Activated T-cell treated with anti-CD3 and anti-CD28 coated beads, Interleukin-2, amount 50 U/mL, for 72 hours (primary cell): ENCODE data around the gene PILRA. TPM values are rescaled to one million over a fixed set of nuclear protein-coding genes. Genes with fewer than 3 reads are reported as not detected.
A peak's percentile ranks its signal among the peaks of the same experiment; 100 is the strongest.
"Not testable (repeated sequence)": the region's sequence is repeated elsewhere in the genome, so short reads cannot be mapped to it uniquely, and the experiment has no call there.

Source experiments
- ATAC-seq, 2 donors: fragments of 150-1000 bp; cut with Tn5 transposase; replicated peaks in 1 of 2; 2 replicates each; pipeline ENCODE4 v1.10.0; 2021; ENCODE audit warnings: moderate library complexity in 2 of 2, mild to moderate bottlenecking in 1 of 2
- DNase-seq, 2 donors: peaks; one replicate each; pipeline ENCODE4 v3.0.0; 2021 to 2022; ENCODE audit warnings: mixed read lengths in 1 of 2
- H3K27ac Mint-ChIP-seq: one replicate; pipeline ENCODE4 v1.8.0; 2022; ENCODE audit warnings: mild to moderate bottlenecking, moderate library complexity, mixed read lengths
- H3K27me3 Mint-ChIP-seq: one replicate; pipeline ENCODE4 v1.8.0; 2022; ENCODE audit warnings: low read depth, mixed read lengths
- H3K36me3 Mint-ChIP-seq, 2 donors: one replicate each; pipeline ENCODE4 v1.8.0; 2022; ENCODE audit warnings: mixed read lengths in 2 of 2, mild to moderate bottlenecking in 1 of 2; ENCODE audit not compliant: insufficient read depth in 2 of 2
- H3K4me1 Mint-ChIP-seq: one replicate; pipeline ENCODE4 v1.8.0; 2022; ENCODE audit warnings: low read depth, mixed read lengths
- H3K4me3 Mint-ChIP-seq, 2 donors: one replicate each; pipeline ENCODE4 v1.8.0; 2022; ENCODE audit warnings: mild to moderate bottlenecking in 2 of 2, mixed read lengths in 2 of 2, moderate library complexity in 2 of 2
- H3K9me3 Mint-ChIP-seq, 2 donors: one replicate each; pipeline ENCODE4 v1.8.0; 2022; ENCODE audit warnings: mixed read lengths in 2 of 2
- total RNA-seq, 2 donors: library from RNA; stranded (reverse); gene quantifications; one replicate each; pipeline ENCODE4 v1.2.3, GENCODE V29; 2022

Gene PILRA
- total RNA-seq = 10 to 100 TPM in 1 of 2 donors, 1 to 10 TPM in 1; 3.4 to 14.1 TPM

DNA sequence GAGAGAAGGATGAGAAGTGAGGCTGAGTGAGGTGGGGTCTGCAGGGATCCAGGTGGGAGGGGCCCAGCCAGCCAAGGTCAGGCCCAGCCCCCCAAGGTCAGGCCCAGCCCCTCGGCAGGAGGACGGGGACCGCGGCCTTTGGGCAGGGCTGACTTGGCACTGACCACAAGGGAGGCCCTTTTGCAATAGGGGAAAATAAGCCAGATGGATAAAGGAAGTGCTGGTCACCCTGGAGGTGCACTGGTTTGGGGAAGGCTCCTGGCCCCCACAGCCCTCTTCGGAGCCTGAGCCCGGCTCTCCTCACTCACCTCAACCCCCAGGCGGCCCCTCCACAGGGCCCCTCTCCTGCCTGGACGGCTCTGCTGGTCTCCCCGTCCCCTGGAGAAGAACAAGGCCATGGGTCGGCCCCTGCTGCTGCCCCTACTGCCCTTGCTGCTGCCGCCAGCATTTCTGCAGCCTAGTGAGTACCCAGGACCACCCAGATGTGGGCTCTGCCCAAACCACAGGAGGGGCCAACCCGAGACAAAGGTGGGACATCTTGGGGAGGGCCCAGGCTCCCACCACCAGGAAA lies at the start of gene PILRA:
Gene PILRA, plus strand, starts transcription at position 227 of the 571 bp plus-strand sequence. Its CDS starts 170 bp downstream, at position 397.
- Mint-ChIP-seq H3K27me3 (no peaks in the 10 kb centered on the region), H3K4me3 (peak within 1 kb of the TSS; percentile 50 to 62), H3K36me3 (peaks cover 0 to 2% of the 10 kb centered on the region in 2 donors), H3K27ac (peak within 1 kb of the TSS; percentile 86), H3K4me1 (peaks cover 31% of the 10 kb centered on the region), H3K9me3 (no peaks in the 10 kb centered on the region)
- no peak for DNase-seq
- no peak for ATAC-seq

DNA sequence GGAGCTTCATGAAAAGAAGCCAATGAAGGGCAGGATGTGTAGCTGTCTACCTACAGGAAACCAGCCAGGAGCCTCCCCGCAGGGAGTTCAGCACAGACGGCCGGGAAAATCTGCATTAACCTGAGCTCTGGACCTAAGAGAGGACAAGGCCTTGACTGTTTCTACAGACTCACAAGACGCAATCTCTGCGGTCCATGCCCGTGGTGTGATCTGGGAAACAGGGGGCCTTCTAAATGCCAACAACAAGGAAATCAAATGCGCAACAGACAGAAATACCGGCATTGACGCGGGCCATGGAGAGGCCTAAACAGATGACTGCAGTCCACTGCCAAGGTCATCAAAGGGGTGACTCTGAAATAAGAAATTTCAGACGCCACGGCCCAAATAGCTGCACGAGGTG lies 49.1 kb upstream of the PILRA start:
- H3K9me3 Mint-ChIP-seq, H3K4me1 Mint-ChIP-seq, H3K36me3 Mint-ChIP-seq, ATAC-seq, H3K27ac Mint-ChIP-seq, H3K27me3 Mint-ChIP-seq, H3K4me3 Mint-ChIP-seq, DNase-seq: not testable (repeated sequence)

DNA sequence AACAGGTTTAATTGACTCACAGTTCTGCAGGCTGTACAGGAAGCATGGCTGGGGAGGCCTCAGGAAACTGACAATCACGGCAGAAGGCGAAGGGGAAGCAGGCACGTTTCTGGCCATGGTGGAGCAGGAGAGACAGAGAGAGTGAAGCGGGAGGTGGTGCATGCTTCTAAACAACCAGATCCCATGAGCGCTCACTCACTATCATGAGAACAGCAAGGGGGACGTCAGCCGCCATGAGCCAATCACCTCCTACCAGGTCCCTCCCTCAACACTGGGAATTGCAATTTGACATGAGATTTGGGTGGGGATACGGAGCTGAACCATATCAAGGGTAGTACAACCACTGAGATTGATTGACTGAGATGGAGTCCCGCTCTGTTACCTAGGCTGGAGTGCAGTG lies 47.6 kb upstream of the PILRA start:
- not testable (repeated sequence) for H3K4me3 Mint-ChIP-seq, H3K36me3 Mint-ChIP-seq, ATAC-seq, H3K4me1 Mint-ChIP-seq, H3K27me3 Mint-ChIP-seq, H3K27ac Mint-ChIP-seq, H3K9me3 Mint-ChIP-seq, DNase-seq

DNA sequence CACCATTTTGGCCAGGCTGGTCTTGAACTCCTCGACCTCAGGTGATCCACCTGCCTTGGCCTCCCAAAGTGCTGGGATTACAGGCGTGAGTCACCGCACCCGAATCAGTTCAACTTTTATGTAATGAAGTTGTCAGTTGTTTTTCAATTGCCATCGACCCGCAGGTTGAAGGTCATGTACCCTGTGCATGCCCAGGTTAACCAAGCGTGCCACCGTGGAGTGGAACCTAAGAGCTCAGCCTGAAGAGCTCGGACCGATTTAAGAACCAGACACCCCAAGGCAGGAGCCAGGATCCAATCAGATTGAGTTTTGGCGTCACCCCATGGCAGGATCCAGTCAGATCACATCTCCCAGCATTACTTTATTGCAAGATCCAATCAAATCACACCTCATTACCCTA lies 46.4 kb upstream of the PILRA start:
- not testable (repeated sequence) for H3K9me3 Mint-ChIP-seq, H3K4me1 Mint-ChIP-seq, H3K27ac Mint-ChIP-seq, H3K4me3 Mint-ChIP-seq, H3K27me3 Mint-ChIP-seq, ATAC-seq, H3K36me3 Mint-ChIP-seq, DNase-seq

DNA sequence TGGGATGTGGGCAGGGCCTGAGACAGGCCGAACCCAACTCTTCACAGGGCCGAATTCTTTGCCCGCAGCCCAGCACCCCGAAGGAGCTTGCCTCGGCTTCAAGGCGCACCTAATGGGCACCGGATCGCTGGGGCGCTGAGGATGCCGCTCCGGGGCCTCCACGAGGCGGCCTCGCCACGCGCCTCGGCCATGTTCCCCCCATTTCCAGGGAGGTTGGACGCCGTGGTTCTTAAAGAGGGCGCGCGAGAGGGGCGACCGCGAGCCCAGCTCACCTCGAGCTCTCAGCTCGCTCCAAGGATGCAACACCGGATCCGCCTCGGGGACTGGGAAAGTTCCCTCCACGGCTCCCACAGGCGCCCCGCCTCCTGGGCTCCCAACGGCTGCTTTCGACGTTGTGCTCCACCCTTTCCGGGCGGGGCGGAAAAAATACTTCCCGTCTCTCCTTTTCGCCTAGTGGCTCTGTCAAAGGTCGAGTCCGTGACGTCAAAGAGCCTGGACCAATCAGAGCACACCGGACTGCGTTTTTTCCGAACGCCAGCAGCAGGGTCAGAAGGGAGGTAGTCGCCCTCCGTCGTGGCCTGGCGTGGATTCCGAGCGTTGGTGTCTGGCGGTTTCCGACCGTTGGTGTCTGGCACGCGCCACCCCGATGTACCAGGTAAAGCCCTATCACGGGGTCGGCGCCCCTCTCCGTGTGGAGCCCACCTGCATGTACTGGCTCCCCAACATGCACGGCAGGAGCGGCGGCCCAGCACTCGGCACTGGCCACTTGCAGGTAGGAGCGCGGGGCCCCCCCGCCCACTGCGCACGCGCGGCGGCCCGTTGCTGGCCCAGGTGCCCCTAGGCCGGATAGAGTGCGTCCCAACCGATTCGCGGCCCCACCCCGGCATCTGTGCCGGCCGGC lies 37.5 kb upstream of the PILRA start:
- peaks cover 4 to 20% of the 10 kb centered on the region in 2 donors for H3K36me3 Mint-ChIP-seq
- H3K27ac Mint-ChIP-seq = peak overlapping the region; percentile 91
- DNase-seq (peak; percentile 88 to 91), ATAC-seq (peak; percentile 97 to 98)
- peaks cover 35% of the 10 kb centered on the region for H3K4me1 Mint-ChIP-seq
- not testable (repeated sequence) for H3K9me3 Mint-ChIP-seq, H3K27me3 Mint-ChIP-seq
- H3K4me3 Mint-ChIP-seq = peak overlapping the region; percentile 88

DNA sequence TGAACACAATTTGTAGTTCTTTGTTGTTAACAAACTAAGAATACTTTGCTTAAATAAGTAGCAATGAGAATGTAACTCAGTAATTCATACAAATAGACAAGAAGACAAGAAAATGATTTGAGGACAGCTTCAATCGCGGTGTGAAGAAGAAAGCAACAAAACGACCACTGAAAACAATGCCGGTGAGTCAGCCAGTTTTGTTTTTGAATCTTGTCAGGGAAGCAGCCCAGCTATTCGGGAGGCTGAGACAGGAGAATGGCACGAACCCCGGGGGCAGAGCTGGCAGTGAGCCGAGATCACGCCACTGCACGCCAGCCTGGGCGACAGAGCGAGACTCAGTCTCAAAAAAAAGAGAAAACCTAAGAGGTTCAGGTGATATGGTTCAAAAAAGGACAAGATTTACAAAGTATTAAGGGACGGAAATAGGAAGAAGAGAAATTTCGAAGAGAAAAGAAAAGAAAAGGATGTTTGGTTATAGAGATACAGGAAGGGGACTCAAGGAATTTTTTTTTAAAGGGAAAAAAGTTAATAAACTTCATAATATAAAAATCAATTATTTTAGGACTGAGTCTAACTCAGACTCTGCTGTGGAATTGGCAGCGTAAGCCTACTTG lies 35.1 kb upstream of the PILRA start:
- Mint-ChIP-seq H3K4me1 (peaks cover 54% of the 10 kb centered on the region), H3K27ac (peak overlapping the region; percentile 88), H3K36me3 (peaks cover 10 to 24% of the 10 kb centered on the region in 2 donors), H3K4me3 (peak overlapping the region; percentile 73 to 77)
- H3K9me3 Mint-ChIP-seq, ATAC-seq, DNase-seq, H3K27me3 Mint-ChIP-seq: not testable (repeated sequence)

DNA sequence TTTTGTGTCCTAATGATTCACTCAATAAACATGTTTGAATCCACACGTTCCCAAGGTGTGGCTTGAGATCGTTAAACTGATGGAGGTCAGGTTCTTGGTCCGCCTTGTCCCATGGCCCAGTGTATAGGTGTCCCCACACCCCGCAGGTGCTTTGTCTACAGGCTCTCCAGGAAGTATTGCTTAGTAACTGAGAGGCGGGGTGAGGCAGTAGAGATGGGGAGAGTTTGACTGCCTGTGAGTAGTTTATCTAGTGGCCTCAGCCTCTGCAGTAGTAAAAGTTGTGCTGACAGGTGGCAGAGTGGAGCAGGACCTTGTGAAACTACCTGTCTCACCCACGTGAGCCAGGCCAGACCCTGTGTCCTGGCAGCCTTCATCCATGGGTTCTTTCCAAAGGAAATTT lies 32.0 kb upstream of the PILRA start:
- Mint-ChIP-seq H3K36me3 (peaks cover 14 to 26% of the 10 kb centered on the region in 2 donors), H3K27ac (peak overlapping the region; percentile 33), H3K4me1 (peaks cover 72% of the 10 kb centered on the region)
- H3K4me3 Mint-ChIP-seq, DNase-seq, ATAC-seq, H3K9me3 Mint-ChIP-seq, H3K27me3 Mint-ChIP-seq: not testable (repeated sequence)

DNA sequence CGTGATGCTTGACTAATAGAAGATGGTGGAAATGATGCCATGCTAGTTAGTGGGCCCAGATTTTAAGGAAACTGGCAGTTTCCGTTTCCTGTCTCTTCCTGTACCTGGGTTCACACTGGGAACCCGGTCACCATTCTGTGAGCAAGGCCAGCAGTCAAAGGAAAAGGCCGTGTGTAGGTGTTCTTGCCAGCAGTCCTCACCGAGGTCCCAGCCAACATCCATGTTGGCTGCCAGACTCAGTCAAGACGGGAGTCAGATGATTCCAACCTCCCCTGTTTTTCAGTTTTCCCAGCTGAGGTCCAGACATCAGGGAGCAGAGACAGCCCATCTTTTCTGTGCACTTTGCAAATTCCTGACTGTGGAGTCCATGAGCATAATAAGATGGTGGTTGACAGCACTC lies 30.5 kb upstream of the PILRA start:
- peaks cover 16 to 34% of the 10 kb centered on the region in 2 donors for H3K36me3 Mint-ChIP-seq
- DNase-seq (no peak), ATAC-seq (no peak)
- no peaks in the 10 kb centered on the region for H3K27me3 Mint-ChIP-seq
- no peak overlapping the region for H3K27ac Mint-ChIP-seq
- no peak overlapping the region for H3K4me3 Mint-ChIP-seq
- no peaks in the 10 kb centered on the region for H3K9me3 Mint-ChIP-seq
- H3K4me1 Mint-ChIP-seq = peaks cover 65% of the 10 kb centered on the region

DNA sequence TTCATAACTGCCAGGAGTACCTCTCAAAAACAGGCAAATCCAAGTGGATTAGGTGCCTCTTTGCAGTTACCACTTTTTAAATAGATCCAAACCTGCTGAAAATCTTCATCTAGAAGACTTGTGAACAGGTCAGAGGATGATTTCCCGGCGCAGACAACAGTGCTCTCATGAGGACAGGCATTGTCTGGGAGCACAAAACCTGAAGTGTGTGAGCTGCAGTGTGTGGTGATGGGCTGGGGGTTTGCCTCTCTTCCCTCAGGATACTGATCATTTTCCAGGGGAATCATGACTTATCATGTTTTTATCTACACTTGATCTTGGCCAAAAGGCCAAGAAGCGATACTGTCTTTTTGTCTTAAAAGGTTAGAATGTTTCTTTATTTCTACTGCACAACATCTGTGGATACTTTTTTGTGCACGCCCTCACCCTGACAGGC lies 29.1 kb upstream of the PILRA start:
- peaks cover 55% of the 10 kb centered on the region for H3K4me1 Mint-ChIP-seq
- H3K27ac Mint-ChIP-seq, H3K27me3 Mint-ChIP-seq, DNase-seq, H3K9me3 Mint-ChIP-seq: not testable (repeated sequence)
- H3K36me3 Mint-ChIP-seq = peaks cover 13 to 33% of the 10 kb centered on the region in 2 donors
- peak overlapping the region; percentile 71 to 86 for H3K4me3 Mint-ChIP-seq
- peak; percentile 2 to 6 for ATAC-seq

DNA sequence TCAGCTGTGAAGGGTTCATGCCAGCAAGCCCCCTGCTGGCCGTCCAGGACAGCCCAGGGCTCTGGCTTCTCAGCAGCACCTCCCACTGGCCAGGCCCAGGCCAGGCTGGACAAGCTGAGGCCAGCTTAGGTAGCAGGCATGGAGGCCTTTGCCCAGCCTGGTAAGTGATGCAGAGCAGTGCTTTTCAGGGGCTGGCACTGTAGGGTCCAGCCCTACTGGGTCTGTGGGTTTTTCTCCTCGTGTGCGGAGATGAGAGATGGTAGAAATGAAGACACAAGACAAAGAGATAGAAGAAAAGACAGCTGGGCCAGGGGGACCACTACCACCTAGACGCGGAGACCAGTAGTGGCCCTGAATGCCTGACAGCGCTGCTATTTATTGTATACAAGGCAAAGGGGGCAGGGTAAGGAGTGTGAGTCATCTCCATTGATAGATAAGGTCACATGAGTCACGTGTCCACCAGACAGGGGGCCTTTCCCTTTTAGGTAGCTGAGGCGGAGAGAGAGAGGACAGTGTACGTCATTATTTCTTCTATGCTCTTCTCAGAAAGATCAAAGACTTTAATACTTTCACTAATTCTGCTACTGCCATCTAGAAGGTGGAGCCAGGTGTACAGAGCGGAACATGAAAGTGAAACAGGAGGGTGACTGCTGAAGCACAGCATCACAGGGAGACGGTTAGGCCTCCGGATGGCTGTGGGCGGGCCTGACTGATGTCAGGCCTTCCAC lies 28.6 kb upstream of the PILRA start:
- not testable (repeated sequence) for H3K27me3 Mint-ChIP-seq, H3K9me3 Mint-ChIP-seq
- Mint-ChIP-seq H3K4me1 (peaks cover 49% of the 10 kb centered on the region), H3K4me3 (peak overlapping the region; percentile 71 to 86), H3K27ac (peak overlapping the region; percentile 92), H3K36me3 (peaks cover 12 to 31% of the 10 kb centered on the region in 2 donors)
- ATAC-seq = peak; percentile 91 to 92
- DNase-seq = peak; percentile 79 to 90

DNA sequence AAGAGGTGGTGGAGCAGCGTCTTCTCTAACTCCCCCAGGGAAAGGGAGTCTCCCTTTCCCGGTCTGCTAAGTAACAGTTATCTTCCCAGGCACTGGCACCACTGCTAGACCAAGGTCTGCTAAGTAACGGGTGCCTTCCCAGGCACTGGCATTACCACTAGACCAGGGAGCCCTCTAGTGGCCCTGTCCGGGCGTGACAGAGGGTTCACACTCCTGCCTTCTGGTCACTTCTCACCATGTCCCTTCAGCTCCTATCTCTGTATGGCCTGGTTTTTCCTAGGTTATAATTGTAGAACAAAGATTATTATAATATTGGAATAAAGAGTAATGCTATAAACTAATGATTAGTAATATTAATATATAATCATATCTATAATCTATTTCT lies 28.0 kb upstream of the PILRA start:
- Mint-ChIP-seq H3K4me3 (peak overlapping the region; percentile 71 to 86), H3K4me1 (peaks cover 46% of the 10 kb centered on the region), H3K36me3 (peaks cover 12 to 31% of the 10 kb centered on the region in 2 donors)
- H3K9me3 Mint-ChIP-seq, H3K27me3 Mint-ChIP-seq, H3K27ac Mint-ChIP-seq: not testable (repeated sequence)
- DNase-seq (peak; percentile 76 to 81), ATAC-seq (peak; percentile 47 to 55)

DNA sequence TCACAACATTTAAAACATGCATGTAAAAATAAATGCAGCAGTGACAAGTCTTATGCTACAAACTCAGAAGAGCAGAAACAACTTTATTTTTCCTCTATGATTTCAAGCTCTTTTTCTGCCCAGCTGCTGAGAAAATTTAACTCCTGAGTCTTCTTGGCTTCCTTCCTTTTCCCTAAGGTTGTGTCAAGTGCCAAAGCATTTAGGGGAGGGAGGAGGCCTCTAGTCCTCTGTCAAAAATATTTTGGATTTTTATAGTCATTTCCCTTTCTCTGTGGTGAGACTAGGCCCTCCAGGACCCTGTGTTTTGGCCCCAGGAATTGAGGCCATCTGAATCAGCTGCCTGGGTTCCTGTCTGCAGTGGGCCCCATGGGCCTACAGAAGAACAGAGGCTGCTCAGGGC lies 26.4 kb upstream of the PILRA start:
- Mint-ChIP-seq H3K36me3 (peaks cover 12 to 37% of the 10 kb centered on the region in 2 donors), H3K27me3 (no peaks in the 10 kb centered on the region), H3K27ac (no peak overlapping the region), H3K9me3 (no peaks in the 10 kb centered on the region), H3K4me1 (peaks cover 46% of the 10 kb centered on the region), H3K4me3 (no peak overlapping the region)
- DNase-seq (no peak), ATAC-seq (no peak)
